NCI-H2196 treated with DMSO at 0.1 percent for 48 hours (cell line): ENCODE measurements around the gene NFASC.

Experiments
- DNase-seq: peaks from one replicate; lab custom pipeline; 2025; ENCODE audit not compliant: unreplicated experiment; lab: John Stamatoyannopoulos, UW

Gene NFASC

DNA sequence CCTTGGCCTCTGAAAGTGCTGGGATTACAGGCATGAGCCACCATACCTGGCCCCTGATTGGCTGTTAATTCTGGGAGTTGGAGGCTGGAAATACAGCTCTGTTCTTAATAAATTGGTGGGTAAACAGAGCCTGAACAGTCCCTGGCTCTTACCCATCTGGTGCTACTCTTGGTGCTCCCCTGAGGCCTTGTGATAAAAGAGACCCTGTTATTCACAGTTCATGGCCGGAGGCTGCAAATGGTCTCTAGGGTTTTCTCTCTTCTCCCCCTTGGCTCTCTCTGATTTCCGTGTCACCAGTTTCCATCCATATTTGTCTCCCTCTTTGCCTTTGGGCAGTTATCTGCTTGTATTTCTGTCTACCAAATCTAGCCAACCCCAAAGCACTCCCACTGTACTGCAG lies 17.2 kb downstream of the NFASC start:
- DNase-seq: no peak

DNA sequence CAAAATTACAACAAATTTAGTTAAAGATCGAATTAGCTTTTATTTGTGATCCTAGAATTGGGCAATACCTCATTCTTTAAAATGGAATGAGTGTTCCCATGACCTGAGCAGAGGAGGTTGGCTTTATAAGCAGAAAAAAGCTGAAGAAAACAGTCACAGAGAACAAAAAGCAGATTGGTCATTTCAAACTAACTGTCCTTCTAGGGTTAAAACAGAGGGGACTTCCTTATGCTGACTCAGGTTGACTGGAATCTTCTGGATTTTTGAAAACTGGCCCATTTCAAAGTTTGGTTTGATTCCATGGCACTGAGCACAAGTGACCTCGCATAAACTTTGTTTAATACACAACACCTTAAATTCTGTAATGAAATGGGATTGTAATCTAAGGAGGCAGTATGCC lies 17.6 kb downstream of the NFASC start:
- DNase-seq: no peak

DNA sequence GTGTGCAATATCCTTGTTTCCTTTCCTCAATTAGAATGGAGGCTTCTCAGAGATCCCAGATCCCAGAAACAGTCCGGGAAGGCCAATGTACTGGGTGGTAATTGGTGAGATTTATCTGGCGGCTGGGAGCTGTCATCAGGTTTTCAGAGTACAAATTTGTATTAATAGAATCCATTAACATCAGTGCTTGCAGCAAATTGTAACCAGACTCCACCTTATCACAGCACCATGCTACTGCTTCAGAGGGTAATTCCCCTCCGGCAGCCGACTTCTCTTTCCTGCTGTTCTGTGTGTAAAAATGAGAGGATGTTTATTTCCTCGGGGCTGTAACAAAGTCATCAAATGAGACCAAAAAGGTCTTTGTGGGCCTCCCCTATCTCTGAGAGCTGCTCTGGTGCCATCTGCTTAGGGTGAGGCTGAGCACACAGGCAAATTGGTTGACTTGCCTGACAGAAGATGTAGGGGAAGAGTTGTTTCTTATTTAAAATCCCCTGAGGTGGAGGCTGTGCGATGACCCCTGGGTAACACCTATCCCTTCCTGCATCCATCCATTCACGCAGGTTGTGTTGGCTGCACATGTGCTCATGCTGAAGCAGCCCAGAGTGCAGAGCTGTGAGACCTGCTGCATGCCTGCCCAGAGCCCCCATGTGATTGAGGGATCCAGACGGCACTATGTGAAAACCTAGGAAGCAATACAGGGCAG lies 19.2 kb downstream of the NFASC start:
- DNase-seq: no peak

DNA sequence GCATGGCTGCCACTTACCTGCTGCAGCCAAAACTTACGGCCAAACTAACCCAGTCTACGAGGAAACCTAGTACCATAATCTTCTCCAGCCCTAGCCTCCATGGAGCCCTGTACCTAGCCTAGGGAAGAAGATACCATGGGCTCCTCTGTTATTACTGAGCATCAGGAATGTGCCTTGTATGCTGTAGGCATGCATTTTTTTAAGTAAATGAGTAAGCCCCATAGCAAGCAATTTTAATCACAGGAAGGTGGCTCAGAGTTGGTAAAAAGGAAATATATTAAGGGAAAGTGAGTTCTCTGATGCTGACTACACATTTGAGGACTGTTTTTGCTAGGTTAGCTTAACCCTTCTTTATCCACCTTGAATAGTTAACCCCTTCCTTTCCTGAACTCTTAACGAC lies 21.2 kb downstream of the NFASC start:
- DNase-seq: no peak

DNA sequence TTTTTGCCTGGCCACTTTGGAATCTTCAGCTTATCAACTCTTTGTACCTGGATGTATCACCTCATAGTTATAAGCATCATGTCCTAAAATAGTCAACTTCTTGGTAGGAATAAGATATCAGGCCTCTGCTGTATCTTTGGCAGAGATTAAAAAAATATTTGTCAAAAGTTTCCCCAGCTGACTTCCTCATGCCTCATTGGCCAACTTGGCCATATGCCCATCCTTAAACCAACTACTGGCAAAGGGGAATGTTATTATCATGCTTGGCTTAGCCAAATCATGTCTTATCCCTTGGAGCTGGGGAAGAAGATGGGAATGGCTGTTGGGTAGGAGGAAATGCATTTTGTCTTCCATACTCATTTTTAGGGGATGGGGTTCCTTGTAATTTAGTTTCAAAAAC lies 23.4 kb downstream of the NFASC start:
- DNase-seq: no peak

DNA sequence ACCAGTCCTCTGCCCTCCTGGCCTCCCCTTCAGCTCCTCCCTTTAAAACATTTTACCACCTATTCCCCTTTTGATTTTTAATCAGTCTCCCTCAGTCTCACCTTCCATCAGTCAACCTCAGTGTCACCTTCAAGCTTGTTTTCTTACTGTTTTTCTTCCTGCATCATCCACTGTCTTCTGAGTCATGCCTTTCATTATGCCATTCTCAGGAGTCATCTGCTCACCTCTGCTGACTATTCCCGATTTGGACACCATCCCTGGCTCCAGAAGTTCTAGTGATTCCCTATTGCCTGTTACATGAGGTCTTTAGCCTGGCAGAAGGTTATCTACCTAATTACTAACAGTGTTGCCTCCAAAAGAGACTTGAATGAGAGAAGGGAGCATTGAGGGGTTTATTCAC lies 23.9 kb downstream of the NFASC start:
- no peak for DNase-seq

DNA sequence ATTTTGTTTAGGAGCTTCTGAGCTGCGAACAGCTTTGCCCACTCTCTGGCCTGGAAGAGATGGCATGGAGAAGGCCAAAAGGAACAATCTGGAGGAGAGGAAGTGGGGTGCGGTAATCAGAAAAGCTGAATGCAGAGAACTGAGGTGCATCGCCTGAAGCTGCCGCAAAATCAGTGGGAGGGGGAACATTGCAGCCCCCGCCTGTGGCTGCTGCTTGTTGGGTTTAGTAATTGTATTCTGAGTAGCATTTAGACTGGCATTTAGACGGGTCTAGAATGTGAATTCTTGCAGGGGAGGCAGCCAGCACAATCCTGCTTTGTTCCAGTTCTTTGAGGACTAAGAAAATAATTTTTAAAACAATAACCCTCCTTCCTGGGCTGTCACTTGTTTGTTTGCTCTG lies 25.4 kb downstream of the NFASC start:
- DNase-seq: no peak

DNA sequence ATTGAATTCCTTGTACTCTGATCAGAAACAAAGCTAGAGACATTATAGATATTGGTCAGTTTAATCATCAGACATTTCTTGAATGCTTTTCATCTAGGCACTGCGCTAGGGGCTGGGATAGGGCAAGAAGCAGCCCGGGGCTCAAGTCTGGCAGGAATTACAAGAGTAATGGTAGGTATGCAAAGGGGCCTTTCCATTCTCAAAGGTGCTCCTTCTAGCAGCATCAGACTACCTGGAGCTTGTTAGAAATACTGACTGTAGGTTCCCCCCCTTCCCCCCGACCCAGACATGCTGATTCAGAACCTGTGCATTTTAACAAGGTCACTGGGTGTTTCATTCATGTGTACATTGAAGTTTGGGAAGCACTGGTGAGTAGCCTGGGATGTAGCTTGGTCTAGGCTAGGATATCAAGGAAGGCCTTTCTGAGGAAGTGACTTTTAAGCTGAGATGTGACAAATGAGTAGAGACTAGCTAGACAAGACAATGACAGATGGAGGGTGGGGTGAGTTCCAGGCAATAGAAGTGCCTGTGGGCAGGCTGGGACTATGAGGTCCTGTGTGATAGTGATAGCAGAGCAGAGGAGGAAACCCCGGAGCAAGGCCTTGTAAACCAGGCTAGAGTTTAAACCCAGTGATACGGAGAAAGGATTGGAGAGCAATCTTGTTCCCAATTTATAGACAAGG lies 26.3 kb downstream of the NFASC start:
- DNase-seq: no peak

DNA sequence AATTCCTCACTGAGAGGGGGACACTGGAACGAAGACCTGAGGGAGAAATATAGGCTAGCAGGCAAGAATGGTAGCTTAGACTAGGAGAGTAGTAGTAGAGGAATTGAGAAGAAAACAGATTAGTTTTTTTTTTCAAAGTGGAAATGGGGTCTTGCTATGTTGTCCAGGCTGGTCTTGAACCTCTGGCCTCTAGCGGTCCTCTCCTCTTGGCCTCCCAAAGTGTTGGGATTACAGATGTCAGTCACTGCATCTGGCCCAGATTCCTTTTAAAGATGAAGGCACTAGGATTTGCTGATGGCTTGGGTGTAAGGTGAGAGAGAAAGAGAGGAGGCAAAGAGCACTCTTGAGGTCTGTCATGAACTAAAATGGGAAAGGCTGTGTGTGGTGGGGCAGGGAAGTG lies 30.1 kb downstream of the NFASC start:
- DNase-seq: no peak

DNA sequence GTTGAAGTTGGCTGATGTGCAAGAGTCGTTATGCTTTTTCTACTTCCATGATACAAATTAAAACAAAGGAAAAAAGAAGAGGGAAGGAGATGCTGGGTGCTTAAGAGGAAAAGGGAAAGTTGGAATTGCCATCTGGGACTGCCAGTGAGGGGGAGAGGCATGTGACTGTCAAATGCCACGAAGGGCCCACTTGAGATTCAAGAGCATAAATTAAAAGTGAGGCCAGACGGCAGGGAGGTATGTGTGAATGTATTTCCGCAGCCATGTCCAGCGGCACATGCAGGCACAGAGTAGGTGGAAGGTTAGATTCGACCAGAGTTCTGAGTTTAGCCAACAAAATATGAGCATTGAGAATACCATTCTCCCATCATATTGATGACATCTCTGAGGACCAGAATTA lies 32.0 kb downstream of the NFASC start:
- DNase-seq: no peak

DNA sequence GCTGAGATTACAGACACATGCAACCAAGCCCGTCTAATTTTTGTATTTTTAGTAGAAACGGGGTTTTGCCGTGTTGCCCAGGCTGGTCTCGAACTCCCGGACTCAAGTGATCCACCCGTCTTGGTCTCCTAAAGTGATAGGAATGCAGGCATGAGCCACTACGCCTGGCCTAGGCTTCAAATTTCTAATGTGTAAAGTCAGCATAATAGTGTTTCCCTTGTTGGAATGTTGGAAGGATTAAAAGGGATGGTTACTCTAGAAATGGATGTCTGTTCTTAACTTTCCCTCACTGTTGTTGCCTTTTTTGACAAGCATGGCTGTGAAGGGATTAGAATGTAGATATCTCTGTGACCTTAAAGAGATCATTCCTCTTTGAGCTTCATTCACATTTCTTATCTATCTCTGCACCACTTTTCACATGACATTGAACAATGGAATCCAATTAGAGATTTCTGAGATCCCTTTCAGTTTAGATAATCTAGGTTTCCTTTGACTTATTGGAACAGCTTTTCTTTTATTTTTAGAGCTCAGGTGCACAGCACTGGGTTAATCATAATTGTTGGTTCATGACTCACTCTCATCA lies 33.7 kb downstream of the NFASC start:
- DNase-seq: no peak

DNA sequence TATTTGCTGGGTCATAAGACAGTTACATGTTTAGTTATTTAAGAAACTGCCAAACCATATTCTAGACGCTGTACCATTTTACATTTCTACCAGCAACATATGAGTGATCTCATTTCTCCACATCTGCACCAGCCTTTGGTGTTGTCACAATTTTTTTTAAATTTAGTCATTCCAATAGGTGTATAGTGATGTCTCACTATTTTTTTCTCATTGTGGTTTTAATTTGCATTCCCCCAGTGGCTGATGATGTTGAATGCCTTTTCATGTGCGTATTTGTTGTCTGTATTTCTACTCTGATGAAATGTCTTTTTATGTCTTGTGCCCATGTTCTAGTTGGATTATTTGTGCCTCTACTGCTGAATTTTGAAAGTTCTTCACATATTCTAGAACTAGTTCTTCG lies 38.4 kb downstream of the NFASC start:
- DNase-seq: no peak

DNA sequence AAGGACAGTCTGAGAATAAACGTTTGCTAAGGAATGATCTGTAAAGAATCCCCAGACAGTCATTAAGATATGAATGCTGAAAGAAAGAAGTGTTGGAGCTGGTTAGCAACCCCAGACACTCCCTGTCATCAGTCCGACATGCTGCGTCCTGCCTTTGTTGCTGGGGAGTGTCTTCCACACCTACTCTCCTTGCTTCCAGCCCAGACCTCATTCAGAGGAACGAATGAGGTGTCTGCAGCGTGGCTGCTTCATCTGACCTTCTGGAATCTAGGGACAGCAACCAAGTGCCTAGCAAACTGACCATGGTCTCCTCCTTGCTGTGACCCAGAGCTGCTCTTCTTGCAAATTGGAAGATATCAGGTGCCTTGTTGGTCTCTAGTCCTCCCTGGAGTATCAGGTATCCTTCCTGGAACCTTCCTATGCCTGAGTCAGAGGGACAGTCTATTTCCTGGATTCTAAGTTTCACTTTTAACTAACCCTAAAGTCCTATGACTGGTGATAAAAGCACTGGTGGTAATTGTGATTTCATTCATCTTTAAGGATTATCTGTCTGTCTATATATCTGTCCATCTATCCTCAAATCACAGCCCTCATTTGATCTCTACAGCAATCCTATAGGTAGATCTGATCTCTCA lies 45.3 kb downstream of the NFASC start:
- DNase-seq: peak; percentile 38

DNA sequence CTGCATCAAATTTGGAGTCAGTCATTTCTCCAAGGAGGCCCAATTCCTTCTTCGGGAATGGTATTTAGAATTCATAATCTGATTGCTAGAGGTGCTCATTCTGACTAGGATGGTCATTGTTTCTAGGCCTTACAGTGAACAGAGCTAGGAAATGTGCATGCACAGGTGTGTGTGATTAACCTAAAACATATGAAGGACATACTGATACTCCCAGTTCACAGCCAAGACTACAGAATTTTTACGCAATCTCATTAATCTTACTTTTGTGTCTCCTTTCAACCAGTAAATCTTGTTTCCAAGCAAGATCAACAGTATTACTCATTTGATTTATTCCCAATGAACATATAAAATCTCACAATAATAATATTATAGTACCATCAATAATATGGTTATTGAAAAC lies 47.1 kb downstream of the NFASC start:
- no peak for DNase-seq

DNA sequence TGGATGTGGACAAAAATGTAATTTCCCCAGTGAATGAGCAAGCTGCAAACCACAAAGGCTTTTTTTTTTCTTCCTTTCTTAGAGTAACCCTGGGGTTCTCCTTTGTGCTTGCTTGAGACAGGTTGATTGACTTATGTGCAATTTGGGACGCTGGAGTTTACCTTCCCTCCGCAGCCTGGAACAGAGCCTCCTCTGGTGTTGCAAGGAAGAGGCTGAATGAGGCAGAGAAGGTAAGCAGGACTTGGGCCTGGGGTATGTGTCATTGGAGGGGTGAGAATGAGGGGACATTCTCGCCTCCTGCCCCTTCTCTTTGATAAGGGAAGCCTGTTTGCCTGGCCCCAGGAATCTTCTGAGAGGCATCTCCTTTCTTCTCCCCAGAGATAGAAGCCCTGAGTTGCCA lies 49.8 kb downstream of the NFASC start:
- DNase-seq: no peak

DNA sequence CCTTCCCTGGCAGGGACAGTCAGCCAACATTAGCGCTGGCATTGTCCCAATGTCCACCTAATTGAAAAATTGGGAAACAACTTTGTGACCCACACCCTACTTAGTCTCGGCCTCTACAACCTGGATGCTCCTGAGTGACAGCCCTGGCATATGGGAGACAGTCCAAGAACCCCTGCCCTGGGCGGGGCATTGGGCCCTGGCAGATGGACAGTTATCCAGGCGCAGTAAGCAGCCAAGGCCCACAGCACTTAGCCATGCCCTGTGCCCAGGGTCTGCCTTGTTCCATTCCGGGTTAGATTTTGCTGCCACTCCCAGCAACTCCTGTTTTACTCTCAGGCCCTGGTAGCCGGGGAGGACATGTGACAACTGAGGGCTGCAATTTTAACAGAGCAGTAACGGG lies 50.3 kb downstream of the NFASC start:
- no peak for DNase-seq

DNA sequence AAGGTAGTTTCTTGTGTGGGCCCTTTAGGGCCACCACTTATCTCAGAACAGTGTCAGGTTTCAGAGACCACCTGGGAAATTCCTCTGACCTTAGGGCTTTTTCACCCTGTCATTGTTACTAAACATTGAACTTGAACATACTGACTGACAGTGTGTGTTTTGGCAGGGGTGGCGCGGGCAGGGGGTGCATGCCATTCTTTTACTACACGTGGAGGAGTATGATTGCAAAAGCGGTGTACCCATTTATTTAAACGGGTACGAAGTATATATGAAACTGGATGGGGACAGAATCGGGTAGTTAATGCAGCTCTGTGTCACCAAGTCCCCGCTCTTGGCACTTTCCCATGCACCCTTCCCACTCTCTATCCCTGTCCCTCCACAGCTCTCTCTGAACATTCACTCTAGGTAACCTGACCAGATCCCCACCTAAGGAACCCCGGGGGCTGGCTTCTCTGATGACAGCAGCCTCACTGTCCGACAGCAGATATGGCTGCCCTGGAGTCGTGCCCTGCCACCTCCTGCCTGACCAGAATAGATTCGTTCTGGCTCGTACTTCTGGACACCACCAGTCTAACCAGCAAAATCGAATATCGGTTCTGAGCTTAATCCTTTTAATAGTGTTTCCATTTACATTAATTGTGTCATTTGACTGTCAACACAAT lies 51.3 kb downstream of the NFASC start:
- no peak for DNase-seq

DNA sequence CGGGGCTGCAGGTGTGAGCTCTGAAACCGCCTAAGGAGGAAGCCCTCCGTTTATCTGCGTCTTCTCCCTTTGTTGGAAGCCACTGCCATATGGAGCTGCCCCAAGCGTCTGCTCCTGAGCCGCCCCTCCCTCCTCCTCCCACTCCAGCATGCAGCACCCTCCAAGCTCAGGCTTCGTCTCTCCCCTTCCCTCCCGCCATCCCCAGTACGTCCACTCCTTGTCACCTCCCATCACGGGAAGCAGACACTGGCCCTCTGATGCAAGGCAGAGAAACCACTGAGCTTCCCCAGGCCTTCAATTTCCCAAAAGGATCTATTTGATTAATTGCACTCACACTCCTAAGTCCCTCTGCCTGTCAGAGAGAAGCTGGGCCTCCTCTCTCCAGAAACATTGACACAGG lies 52.5 kb downstream of the NFASC start:
- DNase-seq: no peak

DNA sequence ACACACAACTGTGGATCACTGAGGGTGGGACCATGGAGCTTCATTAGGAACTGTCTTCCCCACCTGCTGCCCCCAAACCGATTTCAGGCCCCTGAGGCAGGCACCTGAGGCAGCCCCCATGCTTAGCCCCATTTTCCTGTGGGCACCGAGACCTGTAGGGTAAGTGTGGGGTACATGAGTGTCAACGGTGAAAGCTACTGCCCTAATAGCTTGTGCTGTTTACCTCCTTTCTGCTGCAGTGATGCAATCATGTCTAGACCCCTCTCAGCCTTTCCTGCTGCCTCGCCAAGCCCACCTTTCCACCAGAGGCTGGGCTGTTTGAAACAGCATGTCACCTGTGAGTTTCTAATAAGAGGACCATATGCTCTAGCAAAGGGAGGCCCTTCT lies 53.0 kb downstream of the NFASC start:
- DNase-seq: no peak

DNA sequence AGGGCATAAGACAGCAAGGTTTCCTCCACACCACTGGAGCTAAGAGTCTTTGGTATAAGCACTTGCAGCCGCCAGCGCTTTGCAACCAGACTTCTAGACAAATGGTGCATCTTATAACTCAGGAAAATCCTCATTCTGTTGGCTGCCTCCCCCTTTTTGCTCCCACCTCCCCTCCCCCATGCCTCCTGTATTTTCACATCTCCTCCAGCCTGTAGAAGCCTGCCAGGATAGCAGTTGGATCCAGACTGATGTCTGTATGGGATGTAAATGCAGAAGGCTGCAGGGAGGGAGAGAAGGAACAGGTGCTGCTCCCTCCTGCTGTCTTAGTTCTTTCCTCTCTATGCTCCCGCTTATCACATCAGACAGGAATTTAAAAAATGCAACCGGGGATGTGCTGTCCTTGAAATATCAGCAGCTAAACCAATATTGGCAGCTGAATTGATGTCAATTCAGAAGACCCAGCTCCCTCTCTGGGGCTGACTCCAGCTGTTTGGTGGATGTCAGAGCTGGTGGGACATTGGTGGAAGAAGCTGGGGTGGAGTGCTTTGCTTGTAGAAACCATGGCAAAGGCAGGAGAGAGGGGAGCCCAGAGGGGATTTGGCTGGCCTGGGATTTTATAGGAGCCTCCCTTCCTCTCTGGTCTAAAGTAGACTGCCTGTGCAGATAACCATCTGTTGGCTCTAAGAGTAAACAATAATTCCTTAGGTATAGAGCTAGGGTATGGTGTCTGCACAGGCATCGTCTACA lies 53.5 kb downstream of the NFASC start:
- no peak for DNase-seq

DNA sequence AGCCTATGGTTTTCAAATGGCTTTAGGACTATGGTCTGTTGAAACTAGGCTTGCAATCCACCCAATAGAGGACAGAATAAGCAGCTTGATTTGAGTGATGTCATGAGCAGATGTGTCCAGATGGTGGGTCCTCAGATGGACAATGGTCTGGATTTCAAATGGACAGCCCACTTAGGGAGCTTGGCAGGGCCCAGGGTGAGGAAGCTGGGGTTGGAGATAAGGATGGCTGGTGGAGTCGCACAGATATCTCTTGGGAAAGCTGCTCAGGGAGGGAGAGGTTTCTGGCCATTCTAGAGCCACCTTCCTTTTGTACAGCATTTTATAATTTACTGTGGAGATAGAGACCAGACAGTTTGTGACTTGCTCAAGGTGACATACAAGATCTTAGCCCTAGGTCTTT lies 55.0 kb downstream of the NFASC start:
- no peak for DNase-seq
